SK-N-SH (cell line): ENCODE measurements around the gene PRKG1.

Source experiments
- CTCF ChIP-seq: fragments of 200-600 bp; sonication (generic); IDR thresholded peaks from 2 replicates; pipeline ENCODE4 v1.6.1; 2017; ENCODE audit warnings: antibody characterized with exemption, mild to moderate bottlenecking, moderate library complexity
- REST ChIP-seq: IDR thresholded peaks from 2 replicates; pipeline ENCODE4 v1.6.1; 2012; ENCODE audit warnings: mild to moderate bottlenecking, low read depth, low read length, moderate library complexity
- USF2 ChIP-seq: fragments of 150-350 bp; IDR thresholded peaks from 2 replicates; pipeline ENCODE4 v1.6.1; 2017; ENCODE audit warnings: antibody characterized with exemption, low read length, low read depth, borderline replicate concordance

DNA sequence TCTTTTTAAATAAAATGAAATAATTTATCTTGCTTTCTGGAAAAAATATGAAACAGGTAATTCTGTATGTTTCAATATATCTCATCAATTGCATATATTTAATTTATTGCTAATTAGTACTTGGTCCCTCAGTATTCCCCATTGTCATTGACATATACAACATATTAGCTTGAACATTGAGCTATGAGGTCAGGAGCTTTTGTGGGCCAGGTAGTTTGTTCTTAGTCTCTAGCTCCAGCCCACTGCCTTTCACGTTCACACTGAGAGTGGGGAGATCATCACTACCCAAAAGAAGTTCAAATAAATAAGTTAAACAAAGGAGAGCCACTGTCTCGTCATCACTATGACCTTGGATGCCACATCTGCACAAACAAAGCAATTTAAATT lies 1185.1 kb downstream of the PRKG1 start:
- TF ChIP-seq CTCF (no peak), REST (no peak), USF2 (no peak)
